Progenitor cell of endocrine pancreas (in vitro differentiated cells): ENCODE measurements around the gene MYO9A. TPM values are rescaled to one million over a fixed set of nuclear protein-coding genes. Genes with fewer than 3 reads are reported as not detected.

Source experiments
- DNase-seq: peaks from one replicate; pipeline ENCODE4 v3.0.0; 2021; ENCODE audit warnings: low spot score; ENCODE audit not compliant: unreplicated experiment
- H3K27ac Mint-ChIP-seq: 2 replicates; pipeline ENCODE4 v1.8.0; 2021; ENCODE audit warnings: mild to moderate bottlenecking, moderate library complexity, mixed read lengths
- H3K27me3 Mint-ChIP-seq: 2 replicates; pipeline ENCODE4 v1.8.0; 2021; ENCODE audit warnings: mixed read lengths
- H3K36me3 Mint-ChIP-seq: 2 replicates; pipeline ENCODE4 v1.8.0; 2022; ENCODE audit warnings: mixed read lengths; ENCODE audit not compliant: insufficient read depth
- H3K4me1 Mint-ChIP-seq: 2 replicates; pipeline ENCODE4 v1.8.0; 2021; ENCODE audit warnings: low read depth, mixed read lengths
- H3K4me3 Mint-ChIP-seq: 2 replicates; pipeline ENCODE4 v1.8.0; 2021; ENCODE audit warnings: low read depth, mild to moderate bottlenecking, moderate library complexity, mixed read lengths
- H3K9me3 Mint-ChIP-seq: 2 replicates; pipeline ENCODE4 v1.8.0; 2021; ENCODE audit warnings: low read depth, mixed read lengths
- CTCF ChIP-seq: fragments of 200-600 bp; sonication (generic); IDR thresholded peaks from one replicate; pipeline ENCODE4 v1.5.0; 2021; ENCODE audit warnings: antibody characterized with exemption, mild to moderate bottlenecking; ENCODE audit not compliant: unreplicated experiment
- total RNA-seq: library from RNA; stranded (reverse); gene quantifications from 2 replicates; pipeline ENCODE4 v1.2.1, GENCODE V29; 2021

MYO9A gene
- total RNA-seq, 1 donor from 2014 or later: 32.0 TPM

- TF ChIP-seq CTCF: no peak
- H3K27ac Mint-ChIP-seq: peak overlapping the region; percentile 56
- no peaks in the 10 kb centered on the region for H3K4me1 Mint-ChIP-seq
Measured at GRCh38 chr15:72099155-72099554, 18.8 kb downstream of the MYO9A start.

GRCh38 chr15:72098040-72098439 is 19.9 kb downstream of the MYO9A start:
- no peak for TF ChIP-seq CTCF
- H3K36me3 Mint-ChIP-seq: peaks cover 2% of the 10 kb centered on the region
- no peak overlapping the region for H3K4me3 Mint-ChIP-seq
- peaks cover 4% of the 10 kb centered on the region for H3K9me3 Mint-ChIP-seq
- DNase-seq: no peak
- H3K27me3 Mint-ChIP-seq: peaks cover 4% of the 10 kb centered on the region
- no peaks in the 10 kb centered on the region for H3K4me1 Mint-ChIP-seq
- no peak overlapping the region for H3K27ac Mint-ChIP-seq

More at GRCh38 chr15:72099155-72099554, 18.8 kb downstream of the MYO9A start:
- no peak for DNase-seq
- peaks cover 4% of the 10 kb centered on the region for H3K9me3 Mint-ChIP-seq
- peaks cover 2% of the 10 kb centered on the region for H3K36me3 Mint-ChIP-seq
- no peak overlapping the region for H3K4me3 Mint-ChIP-seq
- H3K27me3 Mint-ChIP-seq: peaks cover 15% of the 10 kb centered on the region

GRCh38 chr15:72096796-72097195 is 21.2 kb downstream of the MYO9A start:
- H3K9me3 Mint-ChIP-seq: peaks cover 4% of the 10 kb centered on the region

GRCh38 chr15:72092691-72093090 is 25.3 kb downstream of the MYO9A start:
- TF ChIP-seq CTCF: no peak
- H3K27ac Mint-ChIP-seq: no peak overlapping the region
- H3K4me1 Mint-ChIP-seq: no peaks in the 10 kb centered on the region
- no peak overlapping the region for H3K4me3 Mint-ChIP-seq
- H3K27me3 Mint-ChIP-seq: no peaks in the 10 kb centered on the region
- H3K9me3 Mint-ChIP-seq: peaks cover 4% of the 10 kb centered on the region
- DNase-seq: no peak
- H3K36me3 Mint-ChIP-seq: peaks cover 2% of the 10 kb centered on the region

More at GRCh38 chr15:72096796-72097195, 21.2 kb downstream of the MYO9A start:
- Mint-ChIP-seq H3K4me1 (no peaks in the 10 kb centered on the region), H3K27ac (no peak overlapping the region), H3K27me3 (no peaks in the 10 kb centered on the region), H3K36me3 (peaks cover 2% of the 10 kb centered on the region), H3K4me3 (no peak overlapping the region)
- no peak for TF ChIP-seq CTCF
- DNase-seq: no peak

- no peak for TF ChIP-seq CTCF
- peaks cover 2% of the 10 kb centered on the region for H3K36me3 Mint-ChIP-seq
- H3K27me3 Mint-ChIP-seq: no peaks in the 10 kb centered on the region
- H3K4me3 Mint-ChIP-seq: no peak overlapping the region
- no peak for DNase-seq
- no peak overlapping the region for H3K27ac Mint-ChIP-seq
- peaks cover 4% of the 10 kb centered on the region for H3K9me3 Mint-ChIP-seq
- no peaks in the 10 kb centered on the region for H3K4me1 Mint-ChIP-seq
Measured at GRCh38 chr15:72092006-72092405, 25.9 kb downstream of the MYO9A start.
